GM21447 (cell line): ENCODE measurements around the gene TFF3.

Source experiments
- ATAC-seq: cut with Tn5 transposase; IDR thresholded peaks from one replicate; pipeline ENCODE4 v1.9.1; 2021; ENCODE audit not compliant: unreplicated experiment

Gene TFF3

DNA sequence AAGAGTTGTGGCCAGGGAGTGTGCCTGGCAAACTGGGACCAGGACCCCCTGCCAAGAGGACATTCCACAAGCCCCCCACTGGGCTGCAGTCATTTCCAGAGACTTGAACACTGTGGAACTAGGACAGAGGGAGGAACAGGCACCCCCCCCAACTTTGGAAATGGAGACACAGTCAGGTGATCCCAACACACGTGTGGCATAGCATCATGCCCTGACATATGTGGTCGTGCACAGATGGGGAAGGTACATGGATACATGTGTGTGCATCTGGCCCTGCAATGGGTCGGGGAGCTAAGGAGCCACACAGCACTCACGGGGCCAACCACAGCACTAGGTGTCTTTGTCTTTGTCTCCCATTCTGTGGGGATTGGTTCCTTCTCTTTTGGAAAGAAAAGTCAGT lies 6.6 kb upstream of the TFF3 start:
- ATAC-seq, result no peak

DNA sequence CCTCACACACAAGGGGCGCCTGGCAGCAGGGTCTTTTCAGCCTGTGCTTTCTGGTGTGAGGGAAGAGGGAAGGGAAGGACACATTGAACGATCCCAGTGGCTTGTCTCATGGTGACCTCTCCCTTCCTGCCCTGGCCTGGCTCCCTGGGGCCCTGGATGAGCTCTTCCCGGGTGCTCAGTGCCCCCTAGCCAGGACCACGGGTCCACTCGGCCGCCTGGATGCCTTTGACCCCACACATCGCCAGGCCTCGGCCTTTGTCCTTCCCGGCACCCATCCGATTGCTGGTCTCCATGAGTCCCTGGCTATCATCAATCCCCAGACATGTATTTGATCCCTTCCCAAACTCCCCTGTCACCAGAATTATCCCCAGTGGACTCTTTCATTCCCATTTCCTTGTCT lies 6.0 kb upstream of the TFF3 start:
- no peak for ATAC-seq

DNA sequence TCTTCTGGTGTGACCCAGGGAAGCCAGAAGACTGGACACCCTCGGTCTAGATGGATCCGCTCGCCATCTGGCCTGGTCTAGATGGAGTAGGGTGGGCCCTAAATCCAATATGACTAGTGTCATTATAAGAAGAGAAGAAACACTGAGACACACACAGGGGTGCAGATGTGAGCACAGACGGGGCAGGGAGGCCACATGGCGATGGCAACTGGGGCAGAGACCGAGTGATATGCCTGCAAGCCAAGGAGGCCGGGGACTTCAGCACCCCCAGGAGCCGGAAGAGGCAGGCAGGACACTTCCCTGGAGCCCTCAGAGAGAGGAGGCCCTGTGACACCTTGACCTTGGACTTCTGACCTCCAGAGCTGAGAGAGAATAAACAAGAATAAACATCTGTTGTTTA lies 5.6 kb upstream of the TFF3 start:
- ATAC-seq, result no peak

DNA sequence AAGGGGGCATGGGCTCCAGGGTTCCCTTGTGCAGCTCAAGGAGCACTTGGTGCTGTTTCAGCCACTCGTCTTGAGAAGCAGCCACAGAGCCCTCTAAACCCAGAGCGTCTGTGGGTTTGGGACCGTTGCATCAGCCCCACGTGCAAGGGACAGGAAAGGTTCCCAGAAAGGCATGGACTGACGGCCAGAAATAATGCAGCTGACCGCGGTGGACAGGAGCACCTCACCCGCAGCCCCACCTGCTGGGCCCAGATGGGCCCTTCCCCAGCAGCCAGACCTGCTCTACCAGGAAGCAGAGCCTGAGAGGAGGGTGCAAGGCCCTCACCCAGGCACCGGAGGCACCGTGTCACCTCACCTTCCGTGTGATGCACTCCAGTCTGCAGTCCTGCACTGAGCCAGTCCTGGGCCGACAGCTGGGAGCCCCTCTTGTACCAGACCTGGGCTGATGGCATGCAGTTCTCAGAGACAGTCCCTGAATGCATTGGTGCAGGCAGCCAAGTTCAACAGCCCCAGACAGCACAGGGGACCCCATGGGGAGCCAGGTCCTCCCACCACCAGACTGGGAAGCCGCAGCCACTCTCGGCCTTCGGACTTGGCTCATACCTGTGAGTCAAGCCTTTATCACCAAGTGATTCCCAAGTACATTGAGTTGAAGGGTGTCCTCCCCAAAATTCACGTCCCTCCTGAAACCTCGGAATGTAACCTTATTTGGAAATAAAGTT lies 4.8 kb upstream of the TFF3 start:
- no peak for ATAC-seq

DNA sequence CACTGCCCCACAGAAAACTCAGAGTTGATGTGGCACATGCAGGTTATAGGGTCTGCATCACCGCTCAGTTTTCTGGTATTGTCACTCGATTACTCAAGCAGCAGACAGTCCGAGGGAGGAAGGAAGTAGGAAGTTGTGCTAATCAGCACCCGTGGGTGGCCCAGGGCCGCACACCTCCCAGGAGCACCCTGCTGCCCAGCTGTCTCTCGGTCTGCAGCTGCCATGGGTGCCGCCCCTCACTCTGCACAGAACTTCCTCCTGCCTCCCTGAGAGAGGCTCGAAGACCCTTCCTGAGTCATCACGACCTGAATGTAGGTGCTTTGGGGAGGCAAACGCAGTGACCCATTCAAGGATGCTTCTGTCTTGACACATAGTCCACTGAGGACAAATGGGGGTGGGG lies 4.2 kb upstream of the TFF3 start:
- ATAC-seq, result no peak

DNA sequence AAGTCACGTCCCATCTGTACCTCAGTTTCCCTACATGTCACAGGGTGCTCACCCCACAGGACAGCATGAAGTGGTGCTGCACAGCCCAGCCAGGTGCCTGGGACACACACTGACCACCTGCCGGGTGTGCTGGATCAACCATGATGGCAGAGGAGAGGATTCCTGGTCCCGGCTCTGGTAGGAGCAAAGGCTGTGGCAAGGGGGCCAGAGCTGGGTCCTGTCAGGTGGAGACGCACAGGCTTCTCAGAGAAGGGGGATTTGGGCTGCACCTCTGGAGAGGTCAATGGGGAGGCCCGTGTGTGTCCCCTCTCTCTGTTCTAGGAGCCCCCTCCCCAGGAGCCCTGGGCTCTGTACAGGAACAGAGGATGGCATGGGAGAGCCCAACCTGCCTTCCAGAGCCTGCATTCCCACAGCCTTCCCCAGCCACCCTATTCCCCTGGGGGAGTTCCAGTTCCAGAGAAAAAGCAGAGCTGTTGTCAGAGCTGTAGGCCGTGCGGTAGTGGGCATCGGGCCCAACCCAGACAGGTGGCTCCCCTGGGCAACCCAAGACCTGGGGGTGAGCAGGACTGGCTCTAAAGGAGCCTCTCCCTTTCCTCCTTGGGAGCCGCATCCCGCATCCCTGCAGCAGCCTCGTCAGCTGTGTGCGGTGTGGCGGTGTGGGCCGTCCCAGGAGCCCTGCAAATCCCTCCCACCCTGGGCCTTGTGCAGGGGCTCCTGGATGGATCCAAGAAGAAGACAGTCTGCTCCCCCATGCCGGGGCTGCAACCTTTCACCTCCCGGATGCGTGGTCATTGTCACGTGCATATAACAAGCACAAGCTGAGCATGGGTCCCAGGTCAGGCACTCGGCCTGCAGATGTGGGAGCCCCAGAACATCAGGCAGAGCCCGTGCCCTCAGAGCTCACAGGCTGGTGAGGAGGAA lies 2.9 kb upstream of the TFF3 start:
- no peak for ATAC-seq

DNA sequence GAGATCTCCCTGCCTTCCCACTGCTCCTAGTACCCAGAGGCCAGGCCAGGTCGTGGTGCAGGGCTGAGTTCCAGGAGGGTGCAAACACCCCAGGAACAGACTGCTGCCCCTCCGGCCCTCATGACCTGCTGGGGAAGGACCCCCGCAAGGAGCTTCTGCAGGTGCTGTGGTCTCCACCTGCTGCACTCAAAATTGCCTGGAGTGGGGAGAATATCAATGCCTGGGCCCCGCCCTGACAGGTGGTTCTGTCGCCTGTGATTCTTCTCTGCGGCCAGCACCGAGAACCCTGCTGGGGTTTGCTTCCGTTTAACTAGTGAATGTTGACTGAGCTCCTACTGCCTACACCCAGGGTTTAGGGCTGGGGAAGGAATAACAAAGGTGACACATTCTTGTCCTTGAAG lies 2.1 kb upstream of the TFF3 start:
- ATAC-seq, result no peak

DNA sequence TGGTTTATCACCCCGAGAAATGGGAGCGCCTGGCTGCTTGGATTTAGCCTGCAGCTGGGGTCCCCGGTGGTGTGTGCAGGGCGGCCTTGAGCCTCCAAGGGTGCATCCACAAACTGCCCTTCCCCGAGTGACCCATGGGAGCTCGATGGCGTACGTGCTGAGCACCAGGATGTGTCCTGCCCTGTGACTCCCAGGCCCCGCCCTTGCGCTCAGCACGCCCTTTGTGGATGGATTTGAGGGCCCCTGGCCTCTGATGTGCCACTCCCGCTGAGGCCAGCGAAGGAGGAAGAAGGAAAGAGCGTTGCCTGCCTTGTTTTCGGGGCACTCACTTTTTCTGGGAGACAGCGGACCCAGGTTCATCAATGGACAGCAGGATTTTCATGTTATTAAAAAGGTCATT lies 1.7 kb upstream of the TFF3 start:
- ATAC-seq, result no peak

DNA sequence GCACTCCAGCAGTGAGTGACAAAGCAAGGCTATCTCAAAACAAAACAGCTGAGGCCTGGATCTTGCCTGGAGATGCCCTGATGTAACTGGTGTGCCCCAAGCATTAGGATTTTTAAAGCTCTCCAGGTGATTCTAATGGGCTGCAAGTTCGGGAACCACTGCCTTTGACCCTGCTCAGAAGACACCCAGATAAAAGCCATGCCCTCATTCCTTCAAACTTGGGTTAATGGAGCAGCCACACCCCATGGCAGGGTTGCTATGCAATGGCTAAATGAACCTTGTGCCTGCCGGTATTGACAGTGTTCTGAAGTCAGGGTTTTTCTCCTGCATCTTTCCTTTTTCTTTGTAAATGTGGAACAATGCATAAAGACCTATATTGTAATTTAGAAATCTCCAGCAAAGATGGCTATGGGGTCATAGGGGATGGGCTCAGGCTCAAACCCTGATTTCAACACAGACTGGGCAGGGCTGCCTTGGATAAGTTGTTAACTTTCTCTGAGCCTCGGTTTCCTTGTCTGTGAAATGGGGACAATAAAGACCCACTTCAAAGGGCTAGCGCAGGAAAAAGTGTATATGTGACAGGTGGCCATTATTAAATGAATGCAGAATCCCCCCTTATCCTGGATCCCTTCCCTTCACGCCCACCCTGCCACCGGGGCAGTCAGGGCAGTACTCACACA lies 453 bp downstream of the TFF3 start:
- no peak for ATAC-seq

DNA sequence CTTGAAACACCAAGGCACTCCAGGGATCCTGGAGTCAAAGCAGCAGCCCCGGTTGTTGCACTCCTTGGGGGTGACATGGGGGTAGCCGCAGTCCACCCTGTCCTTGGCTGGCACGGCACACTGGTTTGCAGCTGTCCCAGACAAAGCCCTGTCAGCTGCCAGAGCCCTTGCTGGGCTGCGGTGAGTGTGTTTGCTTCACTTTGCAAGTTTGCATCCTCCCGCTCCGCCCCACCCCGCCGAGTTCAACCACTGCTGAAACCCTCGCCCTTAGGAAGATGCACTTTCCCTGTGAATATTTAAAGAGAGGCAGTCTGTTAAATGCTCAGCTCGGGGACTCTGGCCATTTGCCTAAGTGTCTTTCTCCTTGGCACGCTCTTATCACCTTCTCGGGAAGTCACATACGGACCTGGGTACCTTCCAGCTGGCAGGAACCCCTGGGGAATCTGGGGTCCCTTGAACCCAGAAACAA lies 1.7 kb downstream of the TFF3 start:
- ATAC-seq, result no peak

DNA sequence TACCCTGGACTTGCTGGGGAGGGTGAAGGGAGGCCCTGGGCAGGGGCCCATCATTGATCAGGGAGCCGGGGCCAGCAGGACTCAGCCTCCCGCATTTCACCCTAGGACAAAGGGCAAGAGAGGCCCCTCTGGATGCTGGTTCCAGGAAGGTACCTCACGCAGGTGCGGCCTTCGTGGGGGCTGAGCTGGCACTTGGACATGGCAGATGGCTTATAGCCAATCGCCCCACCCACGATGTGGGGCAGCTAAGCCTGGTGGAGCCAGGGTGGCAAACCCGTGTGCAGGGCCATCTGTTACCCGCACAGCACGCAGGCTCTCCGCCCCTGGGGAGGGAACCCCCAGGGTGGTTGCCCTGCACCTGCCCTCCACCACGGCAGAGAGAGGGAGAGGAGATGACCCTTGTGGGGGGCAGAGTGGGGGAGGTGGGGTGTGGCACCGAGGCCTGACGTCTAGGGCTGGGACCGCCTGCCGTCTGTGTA lies 2.5 kb downstream of the TFF3 start:
- no peak for ATAC-seq

DNA sequence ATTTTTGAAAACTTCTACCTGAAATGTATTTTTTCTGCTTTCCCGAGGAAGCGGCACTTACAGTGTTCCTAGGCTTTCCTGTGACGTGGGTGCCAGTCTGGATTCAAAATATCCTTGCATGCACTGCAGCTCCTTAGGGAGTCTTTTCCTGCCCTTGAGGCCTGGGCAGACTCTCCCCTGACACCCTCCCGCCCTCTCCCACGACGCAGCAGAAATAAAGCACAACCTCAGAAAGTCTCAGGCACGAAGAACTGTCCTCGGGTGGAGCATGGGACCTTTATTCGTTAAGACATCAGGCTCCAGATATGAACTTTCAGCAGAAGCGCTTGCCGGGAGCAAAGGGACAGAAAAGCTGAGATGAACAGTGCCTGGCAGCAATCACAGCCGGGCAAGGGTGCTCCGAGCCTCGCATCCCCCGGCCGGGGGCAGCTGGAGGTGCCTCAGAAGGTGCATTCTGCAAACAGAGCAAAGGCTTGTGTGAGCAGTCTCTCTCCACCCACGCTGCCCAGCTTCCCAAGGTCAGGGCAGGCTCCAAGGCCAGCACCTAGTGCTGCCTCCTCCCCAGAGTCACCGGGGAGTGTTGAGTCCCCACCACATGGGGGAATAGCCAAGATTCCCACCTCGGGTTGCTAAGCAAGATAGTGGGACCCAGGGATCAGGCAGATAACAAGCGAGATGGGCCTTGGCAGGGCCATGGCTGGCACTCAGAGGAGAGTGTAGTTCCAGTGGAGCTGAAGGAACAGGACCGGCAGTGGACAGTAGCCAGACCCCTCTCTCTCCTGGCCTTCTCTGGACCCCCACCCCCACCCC lies 3.2 kb downstream of the TFF3 start:
- ATAC-seq, result no peak

DNA sequence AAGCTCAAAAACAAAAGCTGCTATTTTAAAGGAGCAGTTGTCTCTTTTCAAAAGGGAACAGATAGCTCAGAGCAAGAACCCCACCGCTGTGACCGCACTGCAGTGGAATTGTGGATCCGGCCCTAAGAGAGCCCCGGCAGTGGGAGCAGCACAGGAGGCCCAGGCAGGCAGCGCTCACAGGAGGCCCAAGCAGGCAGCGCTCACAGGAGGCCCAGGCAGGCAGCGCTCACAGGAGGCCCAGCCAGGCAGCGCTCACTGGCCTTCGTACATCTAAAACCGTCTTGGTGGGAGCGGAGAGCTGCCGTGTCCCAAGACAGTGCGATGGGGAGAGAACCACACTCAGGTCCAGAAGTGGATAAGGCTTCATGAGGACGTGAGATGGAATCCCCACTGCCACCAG lies 4.0 kb downstream of the TFF3 start:
- no peak for ATAC-seq

DNA sequence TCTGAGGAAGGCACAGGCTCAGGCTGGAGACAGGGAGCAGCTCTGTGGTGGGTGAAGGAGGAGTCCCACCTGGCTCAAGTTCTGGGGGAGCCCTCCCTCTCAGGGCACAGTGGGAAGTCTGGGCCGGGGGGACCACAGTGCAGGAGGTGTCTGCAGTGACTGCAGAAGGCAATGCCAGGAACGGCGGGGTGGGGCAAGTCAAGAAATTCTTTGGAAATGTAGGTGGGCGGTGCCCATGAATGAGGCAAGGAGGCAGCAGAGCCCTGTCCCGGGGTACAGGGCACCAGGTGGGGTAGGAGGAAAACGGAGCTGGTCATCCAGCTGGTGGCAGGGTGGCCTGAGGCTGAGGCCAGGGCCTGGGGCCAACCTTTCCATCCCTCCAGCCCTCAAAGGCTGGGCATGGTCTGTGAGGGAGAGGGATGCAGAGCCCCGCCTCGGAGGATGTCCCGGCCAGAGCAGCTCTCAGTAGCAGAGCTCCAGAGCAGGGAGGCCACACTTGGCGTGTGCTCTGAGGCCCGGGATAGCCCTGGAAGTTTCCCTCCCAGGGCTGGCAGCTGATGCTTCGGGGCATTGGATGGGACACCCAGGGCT lies 4.7 kb downstream of the TFF3 start:
- no peak for ATAC-seq

DNA sequence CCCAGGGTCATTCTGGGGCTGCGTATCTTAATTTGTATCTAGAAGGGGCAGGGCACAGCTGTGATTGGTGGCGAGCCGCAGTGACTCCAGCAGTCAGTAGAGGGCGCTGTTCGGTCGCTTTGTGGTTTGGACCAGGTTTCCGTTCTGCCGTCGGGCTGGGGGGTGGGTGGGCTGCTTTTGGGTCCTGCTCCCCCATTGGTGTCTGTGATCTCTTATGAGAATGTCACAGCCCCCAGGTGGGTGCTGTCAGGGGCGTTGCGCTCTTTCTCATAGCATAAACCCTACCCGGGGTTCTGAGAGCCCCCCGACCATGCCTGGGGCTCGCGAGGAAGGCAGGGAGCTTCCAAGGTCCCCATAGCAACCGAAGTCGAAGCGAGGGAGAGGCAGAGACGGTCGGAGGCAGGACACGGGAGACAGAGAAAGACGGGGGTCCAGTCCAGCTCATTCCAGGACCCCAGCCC lies 5.4 kb downstream of the TFF3 start:
- ATAC-seq, result no peak

DNA sequence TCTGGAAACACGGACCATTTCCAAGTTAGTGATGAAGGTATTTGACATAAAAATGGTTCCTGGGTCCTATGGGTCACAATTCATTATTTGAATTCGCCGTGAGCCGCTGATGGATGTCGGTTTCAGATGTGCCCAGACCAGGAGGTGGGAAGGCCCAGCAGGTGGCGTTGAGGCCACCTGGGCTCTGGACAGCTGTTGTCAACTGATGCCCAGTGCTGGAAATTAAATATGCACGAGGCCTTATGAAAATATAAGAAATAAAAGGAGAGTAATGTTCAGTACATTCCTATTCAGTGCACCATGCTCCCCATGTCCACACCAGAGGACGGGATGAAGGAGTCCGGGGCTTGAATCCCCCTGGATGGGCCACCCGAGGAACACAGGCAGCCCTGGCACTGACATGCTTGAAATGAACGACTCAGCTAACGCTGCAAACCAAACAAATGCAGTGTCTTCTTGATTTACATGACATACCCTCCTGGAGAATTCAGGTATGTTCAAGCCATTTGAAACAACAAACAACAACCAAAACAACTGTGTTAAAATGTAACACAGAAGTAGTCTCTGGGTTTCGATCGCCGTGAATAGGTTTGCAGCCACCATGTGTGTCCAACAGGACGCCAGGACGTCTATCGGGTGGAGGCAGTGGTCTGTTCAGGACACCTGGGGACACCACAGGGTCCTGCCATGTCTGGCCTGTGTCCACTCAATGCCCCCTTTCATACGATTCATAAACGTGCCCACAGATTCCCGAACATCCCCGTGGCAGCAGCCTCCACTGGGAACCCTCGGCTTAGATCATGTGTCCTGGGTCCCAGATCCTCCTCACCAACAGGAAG lies 6.1 kb downstream of the TFF3 start:
- no peak for ATAC-seq

DNA sequence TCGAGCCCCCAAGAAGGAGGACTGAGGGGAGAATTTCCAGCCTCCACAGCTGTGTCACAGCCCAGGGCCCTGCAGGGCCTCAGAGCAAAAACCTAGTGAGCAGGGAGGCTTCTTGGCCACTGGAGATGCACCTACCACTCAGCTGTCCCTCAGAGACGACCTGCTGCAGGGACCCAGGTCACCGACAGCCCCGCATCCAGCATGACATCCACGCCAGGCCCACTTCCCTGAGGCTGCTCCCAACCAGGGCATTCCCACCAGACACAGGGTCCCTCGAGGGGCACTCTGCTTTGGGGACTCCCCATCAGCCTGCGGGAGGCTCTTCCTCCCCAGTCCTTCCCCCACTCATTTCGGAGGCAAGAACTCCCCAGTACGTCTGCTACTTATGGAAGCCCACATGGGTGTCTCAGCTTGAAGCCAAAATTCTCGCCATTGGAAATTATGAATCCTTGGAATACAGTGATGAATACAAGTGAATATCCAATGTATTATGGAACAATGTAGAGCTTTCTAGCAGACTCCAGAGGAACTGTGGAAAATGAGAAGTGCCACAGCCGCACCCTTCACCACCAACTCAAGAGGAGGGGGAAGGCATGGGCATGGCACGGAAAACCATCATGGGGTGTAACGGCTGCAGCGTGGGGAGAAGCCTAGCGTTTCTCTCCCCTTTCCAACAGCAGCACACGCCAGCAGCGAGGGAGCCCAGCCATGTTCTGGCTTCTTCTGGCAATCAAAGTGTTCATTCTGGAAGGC lies 6.9 kb downstream of the TFF3 start:
- ATAC-seq, result no peak

DNA sequence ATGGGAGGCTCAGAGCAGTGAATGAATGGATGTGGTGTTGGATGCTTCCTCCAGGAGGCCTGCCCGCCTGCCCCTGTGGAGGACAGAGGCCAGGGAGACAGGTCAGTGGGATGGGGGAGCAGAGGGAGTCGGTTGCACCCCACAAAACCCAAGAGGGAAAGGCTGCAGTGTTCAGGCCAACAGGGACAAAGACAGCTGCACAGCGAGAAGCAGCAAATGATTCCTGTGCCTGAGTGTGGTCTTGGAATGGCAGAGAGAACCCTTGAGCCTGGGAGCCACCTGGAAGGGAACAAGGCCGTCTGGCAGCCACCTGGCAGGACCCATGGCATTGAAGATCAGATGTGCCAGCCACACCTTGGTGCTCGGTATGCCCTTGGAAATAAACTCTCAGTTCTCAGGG lies 8.1 kb downstream of the TFF3 start:
- ATAC-seq, result no peak
